Measurements from ENCODE around the gene PHF13.

The PHF13 gene

DNA sequence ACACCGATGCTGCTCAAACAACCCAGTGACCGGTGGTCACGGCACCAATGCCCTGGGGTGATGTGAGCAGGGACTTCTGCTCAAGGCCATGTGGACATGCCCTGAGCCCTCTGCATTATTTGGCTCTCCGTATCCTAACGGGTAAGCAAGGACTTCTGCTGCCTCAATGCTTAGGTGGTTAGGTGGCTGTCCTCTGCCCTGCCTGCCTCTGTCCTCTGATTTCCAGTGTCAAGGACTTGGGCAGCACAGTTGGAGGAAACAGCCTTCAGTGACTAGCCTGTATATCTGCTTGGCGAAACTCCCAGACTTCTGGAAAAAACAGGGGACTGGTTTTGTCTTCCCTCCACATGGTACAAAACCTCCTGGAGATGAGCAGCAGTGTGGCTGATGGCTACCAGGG lies 53.6 kb downstream of the PHF13 start:
- no peak for DNase-seq

DNA sequence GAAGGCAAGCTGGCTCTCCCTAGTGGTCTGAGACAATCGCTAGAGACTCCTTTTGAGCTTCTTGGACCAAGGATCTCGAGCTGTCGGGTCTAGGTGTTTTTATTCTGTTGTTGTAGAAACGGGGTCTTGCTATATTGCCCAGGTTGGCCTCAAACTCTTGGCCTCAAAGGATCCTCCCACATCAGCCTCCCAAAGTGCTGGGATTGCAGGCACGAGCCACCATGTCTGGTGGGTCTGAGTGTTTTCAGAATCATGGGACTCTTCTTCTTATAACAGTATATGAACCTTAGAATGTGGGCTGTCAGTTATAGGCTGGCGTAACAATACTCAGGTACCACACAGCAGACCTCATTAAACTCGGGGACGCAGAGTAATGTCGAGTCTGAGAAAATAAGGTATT lies 55.0 kb downstream of the PHF13 start:
- DNase-seq, result no peak

DNA sequence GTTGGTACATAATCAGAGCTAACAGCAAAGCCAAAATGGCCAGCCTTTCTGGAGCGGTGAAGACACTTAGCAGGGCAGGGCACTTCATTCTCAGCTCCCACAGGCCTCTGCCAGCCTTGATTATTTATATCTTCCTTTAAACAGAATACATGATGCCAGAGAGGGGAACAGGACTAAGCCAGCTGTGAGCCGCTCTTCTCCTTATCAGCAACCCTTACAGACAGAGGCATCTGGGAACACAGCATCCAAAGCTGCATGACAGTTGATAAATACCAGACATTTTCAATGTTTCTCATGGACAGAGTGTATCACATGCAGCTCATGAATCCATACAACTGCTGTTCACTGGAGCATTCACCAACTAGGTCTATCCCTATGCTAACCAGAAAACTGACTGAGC lies 59.0 kb downstream of the PHF13 start:
- no peak for DNase-seq
